H1 (cell line): ENCODE measurements around the gene TP53BP1. TPM values are rescaled to one million over a fixed set of nuclear protein-coding genes. Genes with fewer than 3 reads are reported as not detected.

Experiments used
- CTCF ChIA-PET: fragments of 300-600 bp; sonication (Branson Sonifier 250); formaldehyde crosslinking; loops from one replicate; lab custom pipeline; 2021; ENCODE audit not compliant: partially characterized antibody; lab: Charles Lee
- POLR2A ChIA-PET: fragments of 300-600 bp; sonication (Branson Sonifier 250); formaldehyde crosslinking; loops from one replicate; lab custom pipeline; 2021; ENCODE audit warnings: inconsistent platforms; ENCODE audit not compliant: partially characterized antibody; lab: Charles Lee
- DNase-seq, 2 experiments: peaks; one replicate each; pipeline versions ENCODE4 v3.0.0 to v3.0.0-alpha.2; 2010 to 2022; ENCODE audit warnings: low spot score in 2 of 2, low read depth in 1 of 2, mixed read lengths in 1 of 2
- FAIRE-seq: peaks from 2 replicates; lab custom pipeline; 2011; peaks lifted over from hg19 to GRCh38; lab: Jason Lieb, UNC
- H2AFZ ChIP-seq: 2 replicates; pipeline ENCODE4 v1.8.1; 2012; ENCODE audit warnings: low read length, inconsistent platforms
- H2AK5ac ChIP-seq: 2 replicates; pipeline ENCODE4 v1.6.1; 2013; ENCODE audit warnings: low read depth, low read length
- H2BK120ac ChIP-seq: replicated peaks from 2 replicates; pipeline ENCODE3; 2013; ENCODE audit warnings: low read depth, low read length, inconsistent platforms
- H2BK12ac ChIP-seq: 2 replicates; pipeline ENCODE4 v1.6.1; 2013; ENCODE audit warnings: low read depth, low read length
- H2BK15ac ChIP-seq: 2 replicates; pipeline ENCODE4 v1.6.1; 2013; ENCODE audit warnings: low read length
- H2BK20ac ChIP-seq: 2 replicates; pipeline ENCODE4 v1.6.1; 2013; ENCODE audit warnings: low read length
- H2BK5ac ChIP-seq: 2 replicates; pipeline ENCODE4 v1.6.1; 2013; ENCODE audit warnings: low read depth, low read length
- H3K14ac ChIP-seq: 2 replicates; pipeline ENCODE4 v1.6.1; 2013; ENCODE audit warnings: inconsistent platforms; ENCODE audit not compliant: insufficient read length
- H3K18ac ChIP-seq: 2 replicates; pipeline ENCODE4 v1.6.1; 2013; ENCODE audit warnings: low read length; ENCODE audit errors: extremely low read depth
- H3K23ac ChIP-seq: 2 replicates; pipeline ENCODE4 v1.6.1; 2013; ENCODE audit warnings: inconsistent platforms; ENCODE audit not compliant: insufficient read length
- H3K23me2 ChIP-seq: 2 replicates; pipeline ENCODE4 v1.6.1; 2013; ENCODE audit warnings: low read depth, low read length
- H3K27ac ChIP-seq: 2 replicates; pipeline ENCODE4 v1.6.1; 2011; ENCODE audit warnings: low read depth, low read length, inconsistent platforms
- H3K27me3 ChIP-seq, 4 experiments: replicated peaks in 1 of 4; 1 replicate in 1 of 4; 2 replicates in 3 of 4; pipeline versions ENCODE4 v1.6.1 to v1.8.1; 2011 to 2013; ENCODE audit warnings: low read length in 3 of 4, mild to moderate bottlenecking in 3 of 4, inconsistent platforms in 2 of 4, mixed read lengths in 2 of 4, moderate library complexity in 1 of 4; ENCODE audit not compliant: control insufficient read depth in 3 of 4, insufficient read depth in 3 of 4; ENCODE audit errors: extremely low read depth in 1 of 4
- H3K36me3 ChIP-seq, 4 experiments: 2 replicates each; pipeline versions ENCODE4 v1.6.1 to v1.8.1; 2011 to 2013; ENCODE audit warnings: mild to moderate bottlenecking in 4 of 4, low read length in 3 of 4, moderate library complexity in 2 of 4, control low read depth in 1 of 4, inconsistent platforms in 1 of 4; ENCODE audit not compliant: insufficient read depth in 4 of 4, control insufficient read depth in 2 of 4
- H3K4ac ChIP-seq: replicated peaks from 2 replicates; pipeline ENCODE3; 2013; ENCODE audit warnings: low read length, low read depth, mixed read lengths, inconsistent platforms; ENCODE audit not compliant: insufficient read length
- H3K4me1 ChIP-seq, 4 experiments: replicated peaks in 1 of 4; 1 replicate in 1 of 4; 2 replicates in 3 of 4; pipeline versions ENCODE4 v1.6.1 to v1.8.1; 2011 to 2013; ENCODE audit warnings: low read length in 3 of 4, inconsistent platforms in 2 of 4, mixed read lengths in 1 of 4; ENCODE audit not compliant: insufficient read depth in 4 of 4, control insufficient read depth in 3 of 4
- H3K4me2 ChIP-seq, 2 experiments: 2 replicates each; pipeline versions ENCODE4 v1.6.1 to v1.8.1; 2011 to 2013; ENCODE audit warnings: low read depth in 2 of 2, low read length in 2 of 2, control low read depth in 1 of 2, inconsistent platforms in 1 of 2, mild to moderate bottlenecking in 1 of 2; ENCODE audit not compliant: insufficient read depth in 1 of 2
- H3K4me3 ChIP-seq, 4 experiments: fragments of 200-600, 300-600 bp in 1 of 4; sonication (generic), shearing (Covaris generic), sonication (Bioruptor Twin) in 1 of 4; 2 replicates each; pipeline versions ENCODE4 v1.5.1 to v1.8.1; 2011 to 2016; ENCODE audit warnings: low read length in 4 of 4, low read depth in 3 of 4, control low read depth in 2 of 4, inconsistent platforms in 2 of 4, mild to moderate bottlenecking in 2 of 4, mixed read lengths in 1 of 4, moderate library complexity in 1 of 4; ENCODE audit not compliant: insufficient read depth in 2 of 4; ENCODE audit errors: extremely low read depth in 1 of 4
- H3K56ac ChIP-seq: replicated peaks from 2 replicates; pipeline ENCODE3; 2013; ENCODE audit warnings: low read depth, mild to moderate bottlenecking, mixed read lengths, low read length, inconsistent platforms; ENCODE audit not compliant: insufficient read length
- H3K79me1 ChIP-seq: 2 replicates; pipeline ENCODE4 v1.6.1; 2013; ENCODE audit warnings: low read depth, low read length, control low read depth
- H3K79me2 ChIP-seq, 2 experiments: 2 replicates each; pipeline versions ENCODE4 v1.6.1 to v1.8.1; 2012 to 2013; ENCODE audit warnings: low read length in 2 of 2, mild to moderate bottlenecking in 2 of 2, inconsistent platforms in 1 of 2; ENCODE audit not compliant: insufficient read depth in 2 of 2, control insufficient read depth in 1 of 2
- H3K9ac ChIP-seq, 4 experiments: replicated peaks in 1 of 4; 1 replicate in 1 of 4; 2 replicates in 3 of 4; pipeline versions ENCODE4 v1.6.1 to v1.8.1; 2011 to 2013; ENCODE audit warnings: low read depth in 3 of 4, low read length in 3 of 4, control low read depth in 2 of 4, mild to moderate bottlenecking in 2 of 4, moderate library complexity in 2 of 4, inconsistent platforms in 1 of 4; ENCODE audit errors: extremely low read depth in 1 of 4
- H3K9me3 ChIP-seq, 2 experiments: 2 replicates each; pipeline versions ENCODE4 v1.6.1 to v1.8.1; 2012 to 2013; ENCODE audit warnings: mild to moderate bottlenecking in 2 of 2, moderate library complexity in 2 of 2, control low read depth in 1 of 2, inconsistent platforms in 1 of 2, low read depth in 1 of 2, low read length in 1 of 2, mixed read lengths in 1 of 2; ENCODE audit not compliant: insufficient read depth in 2 of 2
- H4K20me1 ChIP-seq, 2 experiments: replicated peaks in 1 of 2; 2 replicates each; pipeline versions ENCODE3 to v1.8.1; 2011 to 2013; ENCODE audit warnings: inconsistent platforms in 2 of 2, low read length in 2 of 2, mild to moderate bottlenecking in 1 of 2; ENCODE audit not compliant: insufficient read depth in 2 of 2, control insufficient read depth in 1 of 2
- H4K5ac ChIP-seq: 2 replicates; pipeline ENCODE4 v1.6.1; 2013; ENCODE audit warnings: low read length, low read depth, mixed read lengths, inconsistent platforms; ENCODE audit not compliant: insufficient read length
- H4K8ac ChIP-seq: 2 replicates; pipeline ENCODE4 v1.8.0; 2013; ENCODE audit warnings: mild to moderate bottlenecking, moderate library complexity, low read length, inconsistent platforms; ENCODE audit not compliant: insufficient read depth; ENCODE audit errors: extremely low read depth
- H4K91ac ChIP-seq: replicated peaks from 2 replicates; pipeline ENCODE3; 2013; ENCODE audit warnings: low read length, mixed read lengths, inconsistent platforms; ENCODE audit not compliant: insufficient read length
- CBX8 ChIP-seq: fragments of 300-800, 300-1000 bp; sonication (generic); IDR thresholded peaks from 2 replicates; pipeline ENCODE4 v1.7.1; 2016; ENCODE audit warnings: low read depth, low read length, borderline replicate concordance
- CHD2 ChIP-seq: IDR thresholded peaks from 2 replicates; pipeline ENCODE4 v1.6.1; 2012; ENCODE audit warnings: low read length, improper control_type of control experiment
- EGR1 ChIP-seq: IDR thresholded peaks from 2 replicates; pipeline ENCODE4 v1.6.1; 2011; ENCODE audit warnings: low read depth, low read length, borderline replicate concordance
- HDAC6 ChIP-seq: IDR thresholded peaks from one replicate; pipeline ENCODE4 v1.7.1; 2012; ENCODE audit warnings: low read depth, mild to moderate bottlenecking, inconsistent platforms, low read length, moderate library complexity
- MAX ChIP-seq: IDR thresholded peaks from 2 replicates; pipeline ENCODE4 v1.6.1; 2012; ENCODE audit warnings: inconsistent platforms
- RAD21 ChIP-seq, 2 experiments: IDR thresholded peaks in 1 of 2; conservative IDR thresholded peaks in 1 of 2; 2 replicates each; pipeline ENCODE4 v1.6.1; 2011; ENCODE audit warnings: low read depth in 2 of 2, low read length in 2 of 2, improper control_type of control experiment in 1 of 2, inconsistent platforms in 1 of 2, mild to moderate bottlenecking in 1 of 2, moderate library complexity in 1 of 2
- RBBP5 ChIP-seq: IDR thresholded peaks from 2 replicates; pipeline ENCODE4 v1.7.1; 2012; ENCODE audit warnings: low read depth, mild to moderate bottlenecking, inconsistent platforms, low read length, moderate library complexity, borderline replicate concordance
- RFX5 ChIP-seq: IDR thresholded peaks from 2 replicates; pipeline ENCODE4 v1.6.1; 2011; ENCODE audit warnings: low read depth, low read length, improper control_type of control experiment, borderline replicate concordance
- SIRT6 ChIP-seq: IDR thresholded peaks from one replicate; pipeline ENCODE4 v1.7.1; 2012; ENCODE audit warnings: low read length, inconsistent platforms
- SP4 ChIP-seq: IDR thresholded peaks from 2 replicates; pipeline ENCODE4 v1.6.1; 2012; ENCODE audit warnings: low read length, inconsistent platforms
- SRF ChIP-seq: IDR thresholded peaks from 2 replicates; pipeline ENCODE4 v1.6.1; 2011; ENCODE audit warnings: mild to moderate bottlenecking, low read depth, low read length, moderate library complexity
- ZNF274 ChIP-seq: IDR thresholded peaks from 2 replicates; pipeline ENCODE4 v1.7.0; 2012; ENCODE audit warnings: low read length, borderline replicate concordance; ENCODE audit errors: extremely low read depth
- WGBS, 2 experiments: shearing (Covaris generic) in 1 of 2; methylation state at CpG; one replicate each; pipeline versions ENCODE4 v1.1.6 to v1.1.7; 2013 to 2015; ENCODE audit warnings: low lambda C conversion rate in 2 of 2, mixed read lengths in 2 of 2, inconsistent platforms in 1 of 2, low coverage in 1 of 2, missing lambda C conversion rate in 1 of 2; ENCODE audit not compliant: insufficient replicate concordance in 2 of 2, insufficient coverage in 1 of 2, insufficient read length in 1 of 2; ENCODE audit errors: extremely low coverage in 1 of 2, missing lambda C conversion rate in 1 of 2; 5-methylcytosine and 5-hydroxymethylcytosine counted together
- polyA plus RNA-seq, 7 experiments: library from polyadenylated mRNA; depleted of rRNA in 3 of 7; stranded (reverse) in 5 of 7; unstranded in 2 of 7; fragments of >200 nt in 5 of 7; fragments of 200-250 nt in 2 of 7; gene quantifications; 1 replicate in 5 of 7; 2 replicates in 1 of 7; 4 replicates in 1 of 7; pipeline versions ENCODE4 v1.2.1 to v1.2.3, GENCODE V29; 2011 to 2013; ENCODE audit warnings: missing spikeins in 2 of 7, mixed read lengths in 2 of 7
- total RNA-seq: library from RNA; stranded (reverse); fragmentation: NEBNext Ultra II Directional; extraction: Animal tissue kit (Norgen Biotek cat#: 25700); gene quantifications from 2 replicates; pipeline ENCODE4 v1.2.1, GENCODE V29; 2021
- TF ChIP-seq, protein P1 (sequence below): IDR thresholded peaks from 2 replicates; pipeline ENCODE4 v1.6.1; 2012; ENCODE audit warnings: low read length, inconsistent platforms

Gene TP53BP1
- total and polyA plus RNA-seq, 2 of the 8 experiments (the other 6 are each of a cell fraction or from before 2014, with no cell fraction given), result 34.1 to 63.6 TPM

- no peak overlapping the region for H3K56ac ChIP-seq
- H3K23ac ChIP-seq, result no peak overlapping the region
- H3K9ac ChIP-seq, result no peak overlapping the region
- H2BK20ac ChIP-seq, result no peak overlapping the region
- peaks cover 0 to 40% of the 10 kb centered on the region in 2 experiments; a peak in 2 of 4 replicates for H3K79me2 ChIP-seq
- no peak overlapping the region for H2BK15ac ChIP-seq
- H3K4me3 ChIP-seq, result no peak overlapping the region
- H4K20me1 ChIP-seq, result peaks cover 1 to 2% of the 10 kb centered on the region in 2 experiments
- no peak overlapping the region for H2BK120ac ChIP-seq
- H3K4me2 ChIP-seq, result no peak overlapping the region
- WGBS, 2 experiments, result 78 to 100% methylated on average over 1 of the region's 1 CpG
- H3K79me1 ChIP-seq, result no peaks in the 10 kb centered on the region
- no peak overlapping the region for H3K18ac ChIP-seq
- H2AFZ ChIP-seq, result no peak overlapping the region
- ChIA-PET CTCF (no interaction called here), POLR2A (no interaction called here)
- DNase-seq (no peak), FAIRE-seq (no peak)
- H3K36me3 ChIP-seq, result peaks cover 7 to 38% (median 20%) of the 10 kb centered on the region in 4 experiments; a peak in 7 of 8 replicates
- no peak overlapping the region for H2BK12ac ChIP-seq
- H4K91ac ChIP-seq, result no peak overlapping the region
- no peak overlapping the region for H4K5ac ChIP-seq
- H3K9me3 ChIP-seq, result no peaks in the 10 kb centered on the region
- H3K27me3 ChIP-seq, result no peaks in the 10 kb centered on the region
- H2BK5ac ChIP-seq, result no peak overlapping the region
- no peaks in the 10 kb centered on the region for H3K23me2 ChIP-seq
- no peaks in the 10 kb centered on the region for H3K4me1 ChIP-seq
- no peak overlapping the region for H2AK5ac ChIP-seq
- no peak overlapping the region for H4K8ac ChIP-seq
- no peak overlapping the region for H3K4ac ChIP-seq
- H3K27ac ChIP-seq, result no peak overlapping the region
- H3K14ac ChIP-seq, result no peak overlapping the region
- no peak for TF ChIP-seq SP4
- no peak for TF ChIP-seq CHD2
- no peak for TF ChIP-seq RBBP5
- no peak for TF ChIP-seq SIRT6
- TF ChIP-seq MAX, result no peak
- TF ChIP-seq ZNF274, result no peak
- TF ChIP-seq, protein P1, sequence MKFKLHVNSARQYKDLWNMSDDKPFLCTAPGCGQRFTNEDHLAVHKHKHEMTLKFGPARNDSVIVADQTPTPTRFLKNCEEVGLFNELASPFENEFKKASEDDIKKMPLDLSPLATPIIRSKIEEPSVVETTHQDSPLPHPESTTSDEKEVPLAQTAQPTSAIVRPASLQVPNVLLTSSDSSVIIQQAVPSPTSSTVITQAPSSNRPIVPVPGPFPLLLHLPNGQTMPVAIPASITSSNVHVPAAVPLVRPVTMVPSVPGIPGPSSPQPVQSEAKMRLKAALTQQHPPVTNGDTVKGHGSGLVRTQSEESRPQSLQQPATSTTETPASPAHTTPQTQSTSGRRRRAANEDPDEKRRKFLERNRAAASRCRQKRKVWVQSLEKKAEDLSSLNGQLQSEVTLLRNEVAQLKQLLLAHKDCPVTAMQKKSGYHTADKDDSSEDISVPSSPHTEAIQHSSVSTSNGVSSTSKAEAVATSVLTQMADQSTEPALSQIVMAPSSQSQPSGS, result no peak
- no peak for TF ChIP-seq SRF
- no peak for TF ChIP-seq EGR1
- TF ChIP-seq RFX5, result no peak
- TF ChIP-seq CBX8, result no peak
- no peak for TF ChIP-seq RAD21 (IDR thresholded peaks at IDR 0.05 in 1 of 2, conservative IDR thresholded peaks at IDR 0.05 in 1 of 2; ENCODE audit: low read depth in 2 of 2, low read length in 2 of 2)
- TF ChIP-seq HDAC6, result no peak
Observed at GRCh38 chr15:43449981-43450380, 43.0 kb downstream of the TP53BP1 start.
